Measurements from ENCODE around the gene CTSZ. TPM values are rescaled to one million over a fixed set of nuclear protein-coding genes. Genes with fewer than 3 reads are reported as not detected.

The CTSZ gene
- total RNA-seq, 1 experiment from 2014 or later: 26.3 TPM

DNA sequence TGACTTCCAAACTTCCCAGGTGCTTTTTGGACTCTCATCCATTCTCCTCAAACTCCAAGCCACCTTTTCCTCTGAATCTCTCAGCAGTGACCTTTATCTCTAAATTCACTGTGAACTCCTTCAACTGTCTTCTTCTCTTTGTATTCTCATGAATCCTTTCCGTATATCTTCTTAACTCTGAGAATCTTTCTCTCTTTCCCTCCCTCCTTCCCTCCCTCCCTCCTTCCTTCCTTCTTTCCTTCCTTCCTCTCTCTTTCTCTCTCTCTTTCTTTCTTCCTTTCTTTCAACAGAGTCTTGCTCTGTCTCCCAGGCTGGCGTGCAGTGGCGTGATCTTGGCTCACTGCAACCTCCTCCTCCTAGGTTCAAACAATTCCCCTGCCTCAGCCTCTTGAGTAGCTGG is 39.8 kb upstream of the CTSZ start:
- no peak for ATAC-seq
- POLR2A ChIA-PET: no interaction called here
- CTCF ChIA-PET: no interaction called here
- Mint-ChIP-seq H3K36me3 (no peaks in the 10 kb centered on the region), H3K4me1 (peaks cover 3% of the 10 kb centered on the region; the same call in 1 of the 2 replicates), H3K27me3 (ENCODE audit: low read depth) (peaks cover 46% of the 10 kb centered on the region), H3K9me3 (no peaks in the 10 kb centered on the region), H3K27ac (no peak overlapping the region), H3K4me3 (no peak overlapping the region)
- TF ChIP-seq ZNF121 (CRISPR knock-in tag; IDR thresholded peaks at IDR 0.05) (no peak), FOXP4 (CRISPR knock-in tag; IDR thresholded peaks at IDR 0.05) (no peak), ZNF396 (CRISPR knock-in tag; IDR thresholded peaks at IDR 0.05; ENCODE audit: borderline replicate concordance) (no peak)
- TF ChIP-seq, protein P1, sequence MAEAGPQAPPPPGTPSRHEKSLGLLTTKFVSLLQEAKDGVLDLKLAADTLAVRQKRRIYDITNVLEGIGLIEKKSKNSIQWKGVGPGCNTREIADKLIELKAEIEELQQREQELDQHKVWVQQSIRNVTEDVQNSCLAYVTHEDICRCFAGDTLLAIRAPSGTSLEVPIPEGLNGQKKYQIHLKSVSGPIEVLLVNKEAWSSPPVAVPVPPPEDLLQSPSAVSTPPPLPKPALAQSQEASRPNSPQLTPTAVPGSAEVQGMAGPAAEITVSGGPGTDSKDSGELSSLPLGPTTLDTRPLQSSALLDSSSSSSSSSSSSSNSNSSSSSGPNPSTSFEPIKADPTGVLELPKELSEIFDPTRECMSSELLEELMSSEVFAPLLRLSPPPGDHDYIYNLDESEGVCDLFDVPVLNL (CRISPR knock-in tag; IDR thresholded peaks at IDR 0.05; ENCODE audit: borderline replicate concordance, low read depth): no peak
- DNase-seq (ENCODE audit: low spot score): no peak

DNA sequence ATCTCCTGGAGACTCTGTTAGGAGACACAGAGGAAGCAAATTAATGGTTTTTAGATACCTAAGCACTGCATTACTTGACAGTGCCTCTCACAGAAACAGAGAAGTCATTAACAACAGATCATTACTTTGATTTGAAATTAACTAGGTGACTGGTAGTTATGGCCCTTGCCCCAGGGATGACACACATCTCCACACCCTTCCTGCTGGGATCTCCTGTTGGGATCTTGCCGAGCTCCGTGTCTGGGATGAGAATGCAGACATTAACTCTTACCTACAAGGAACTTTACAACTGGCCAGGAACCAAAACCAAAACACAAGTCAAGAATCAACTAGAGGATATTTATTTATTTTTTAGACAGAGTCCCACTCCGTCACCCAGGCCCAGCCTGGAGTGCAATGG is 37.7 kb upstream of the CTSZ start:
- POLR2A ChIA-PET: no interaction called here
- H3K27me3 Mint-ChIP-seq (ENCODE audit: low read depth): peaks cover 32% of the 10 kb centered on the region
- H3K9me3 Mint-ChIP-seq: no peaks in the 10 kb centered on the region
- CTCF ChIA-PET: no interaction called here
- H3K4me1 Mint-ChIP-seq: peaks cover 20% of the 10 kb centered on the region
- no peak overlapping the region for H3K4me3 Mint-ChIP-seq
- TF ChIP-seq RELA (CRISPR knock-in tag; IDR thresholded peaks at IDR 0.05; ENCODE audit: borderline replicate concordance) (no peak), ZNF317 (CRISPR knock-in tag; IDR thresholded peaks at IDR 0.05; ENCODE audit: borderline replicate concordance, low read depth) (no peak), MYBL2 (CRISPR knock-in tag; IDR thresholded peaks at IDR 0.05) (no peak), FOXP4 (CRISPR knock-in tag; IDR thresholded peaks at IDR 0.05) (no peak), ELF4 (CRISPR knock-in tag; IDR thresholded peaks at IDR 0.05; ENCODE audit: low read depth) (no peak), ZMAT4 (CRISPR knock-in tag; IDR thresholded peaks at IDR 0.05) (no peak), ZNF425 (CRISPR knock-in tag; conservative IDR thresholded peaks at IDR 0.05) (no peak), RORB (CRISPR knock-in tag; IDR thresholded peaks at IDR 0.05) (no peak), SP1 (CRISPR knock-in tag; conservative IDR thresholded peaks at IDR 0.05) (no peak), PREB (CRISPR knock-in tag; IDR thresholded peaks at IDR 0.05; ENCODE audit: borderline replicate concordance) (no peak), TEAD4 (CRISPR knock-in tag; IDR thresholded peaks at IDR 0.05) (no peak), ATF1 (CRISPR knock-in tag; IDR thresholded peaks at IDR 0.05) (no peak)
- TF ChIP-seq, protein P2, sequence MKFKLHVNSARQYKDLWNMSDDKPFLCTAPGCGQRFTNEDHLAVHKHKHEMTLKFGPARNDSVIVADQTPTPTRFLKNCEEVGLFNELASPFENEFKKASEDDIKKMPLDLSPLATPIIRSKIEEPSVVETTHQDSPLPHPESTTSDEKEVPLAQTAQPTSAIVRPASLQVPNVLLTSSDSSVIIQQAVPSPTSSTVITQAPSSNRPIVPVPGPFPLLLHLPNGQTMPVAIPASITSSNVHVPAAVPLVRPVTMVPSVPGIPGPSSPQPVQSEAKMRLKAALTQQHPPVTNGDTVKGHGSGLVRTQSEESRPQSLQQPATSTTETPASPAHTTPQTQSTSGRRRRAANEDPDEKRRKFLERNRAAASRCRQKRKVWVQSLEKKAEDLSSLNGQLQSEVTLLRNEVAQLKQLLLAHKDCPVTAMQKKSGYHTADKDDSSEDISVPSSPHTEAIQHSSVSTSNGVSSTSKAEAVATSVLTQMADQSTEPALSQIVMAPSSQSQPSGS (CRISPR knock-in tag; IDR thresholded peaks at IDR 0.05; ENCODE audit: borderline replicate concordance, low read depth): no peak
- TF ChIP-seq, protein P3, sequence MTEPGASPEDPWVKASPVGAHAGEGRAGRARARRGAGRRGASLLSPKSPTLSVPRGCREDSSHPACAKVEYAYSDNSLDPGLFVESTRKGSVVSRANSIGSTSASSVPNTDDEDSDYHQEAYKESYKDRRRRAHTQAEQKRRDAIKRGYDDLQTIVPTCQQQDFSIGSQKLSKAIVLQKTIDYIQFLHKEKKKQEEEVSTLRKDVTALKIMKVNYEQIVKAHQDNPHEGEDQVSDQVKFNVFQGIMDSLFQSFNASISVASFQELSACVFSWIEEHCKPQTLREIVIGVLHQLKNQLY (CRISPR knock-in tag; IDR thresholded peaks at IDR 0.05): no peak
- H3K27ac Mint-ChIP-seq: no peak overlapping the region
- no peak for DNase-seq (ENCODE audit: low spot score)
- no peak for ATAC-seq
- peaks cover 8% of the 10 kb centered on the region for H3K36me3 Mint-ChIP-seq
